Liver (tissue), 9 donors: ENCODE measurements around the gene RSPH4A. TPM values are rescaled to one million over a fixed set of nuclear protein-coding genes. Genes with fewer than 3 reads are reported as not detected.

Experiments
- DNase-seq: peaks from one replicate; pipeline ENCODE4 v3.0.0-alpha.2; 2017; ENCODE audit warnings: low spot score
- H3K27ac ChIP-seq, 2 donors: one replicate each; pipeline ENCODE4 v1.7.0; 2013; ENCODE audit warnings: inconsistent platforms in 2 of 2, low read length in 2 of 2, control low read depth in 1 of 2, low read depth in 1 of 2, mild to moderate bottlenecking in 1 of 2
- H3K27me3 ChIP-seq, 4 donors: one replicate each; pipeline versions ENCODE4 v1.6.1 to v1.7.0; 2013; ENCODE audit warnings: low read length in 3 of 4, inconsistent platforms in 1 of 4, mild to moderate bottlenecking in 1 of 4, moderate library complexity in 1 of 4; ENCODE audit not compliant: control insufficient read depth in 4 of 4, insufficient read depth in 4 of 4
- H3K36me3 ChIP-seq, 4 donors: one replicate each; pipeline versions ENCODE4 v1.6.1 to v1.7.0; 2013; ENCODE audit warnings: low read length in 3 of 4, mild to moderate bottlenecking in 3 of 4, low read depth in 1 of 4, moderate library complexity in 1 of 4; ENCODE audit not compliant: control insufficient read depth in 4 of 4, insufficient read depth in 3 of 4
- H3K4me1 ChIP-seq, 4 donors: one replicate each; pipeline versions ENCODE4 v1.6.1 to v1.7.0; 2013; ENCODE audit warnings: low read length in 3 of 4, mild to moderate bottlenecking in 3 of 4, moderate library complexity in 1 of 4; ENCODE audit not compliant: control insufficient read depth in 4 of 4, insufficient read depth in 4 of 4
- H3K4me3 ChIP-seq, 3 donors: one replicate each; pipeline versions ENCODE4 v1.6.1 to v1.7.0; 2013; ENCODE audit warnings: low read length in 3 of 3, control low read depth in 1 of 3, low read depth in 1 of 3, mild to moderate bottlenecking in 1 of 3
- H3K9ac ChIP-seq, 2 donors: one replicate each; pipeline ENCODE4 v1.7.0; 2013; ENCODE audit warnings: low read length in 2 of 2, mild to moderate bottlenecking in 2 of 2, moderate library complexity in 2 of 2, control low read depth in 1 of 2, low read depth in 1 of 2
- H3K9me3 ChIP-seq, 4 donors: one replicate each; pipeline versions ENCODE4 v1.6.1 to v1.7.0; 2013; ENCODE audit warnings: low read length in 3 of 4; ENCODE audit not compliant: control insufficient read depth in 4 of 4
- CTCF ChIP-seq: fragments of 150-350 bp; IDR thresholded peaks from 2 replicates; pipeline ENCODE4 v1.5.1; 2017; ENCODE audit warnings: improper control_type of control experiment, low read depth, low read length; ENCODE audit not compliant: missing input control
- EGR1 ChIP-seq, 2 donors: IDR thresholded peaks; 2 replicates each; pipeline ENCODE4 v1.6.1; 2016 to 2018; ENCODE audit warnings: antibody characterized with exemption in 2 of 2, low read depth in 2 of 2
- FOXA1 ChIP-seq: IDR thresholded peaks from 2 replicates; pipeline ENCODE4 v1.6.1; 2016; ENCODE audit warnings: antibody characterized with exemption
- FOXA2 ChIP-seq: IDR thresholded peaks from 2 replicates; pipeline ENCODE4 v1.6.1; 2016; ENCODE audit warnings: antibody characterized with exemption
- GABPA ChIP-seq, 2 donors: IDR thresholded peaks in 1 of 2; conservative IDR thresholded peaks in 1 of 2; 2 replicates each; pipeline ENCODE4 v1.6.1; 2016; ENCODE audit warnings: antibody characterized with exemption in 2 of 2, mild to moderate bottlenecking in 1 of 2, moderate library complexity in 1 of 2
- HNF4A ChIP-seq, 2 donors: conservative IDR thresholded peaks; 2 replicates each; pipeline ENCODE4 v1.6.1; 2016; ENCODE audit warnings: antibody characterized with exemption in 2 of 2, mild to moderate bottlenecking in 2 of 2
- HNF4G ChIP-seq: IDR thresholded peaks from 2 replicates; pipeline ENCODE4 v1.6.1; 2016; ENCODE audit warnings: antibody characterized with exemption
- MAX ChIP-seq: IDR thresholded peaks from 2 replicates; pipeline ENCODE4 v1.6.1; 2016; ENCODE audit warnings: antibody characterized with exemption
- NR2F2 ChIP-seq: IDR thresholded peaks from 2 replicates; pipeline ENCODE4 v1.6.1; 2016; ENCODE audit warnings: antibody characterized with exemption
- REST ChIP-seq: IDR thresholded peaks from 2 replicates; pipeline ENCODE4 v1.6.1; 2016; ENCODE audit warnings: antibody characterized with exemption, mild to moderate bottlenecking
- RXRA ChIP-seq, 2 donors: IDR thresholded peaks; 2 replicates each; pipeline ENCODE4 v1.6.1; 2017 to 2018; ENCODE audit warnings: antibody characterized with exemption in 2 of 2, mild to moderate bottlenecking in 1 of 2
- SP1 ChIP-seq: IDR thresholded peaks from 2 replicates; pipeline ENCODE4 v1.6.1; 2018; ENCODE audit warnings: antibody characterized with exemption, mild to moderate bottlenecking
- TAF1 ChIP-seq: conservative IDR thresholded peaks from 2 replicates; pipeline ENCODE4 v1.6.1; 2016; ENCODE audit warnings: antibody characterized with exemption, mild to moderate bottlenecking
- YY1 ChIP-seq: IDR thresholded peaks from 2 replicates; pipeline ENCODE4 v1.6.1; 2016; ENCODE audit warnings: antibody characterized with exemption, mild to moderate bottlenecking
- WGBS: extraction: QIAGEN DNeasy Blood & Tissue Kit; methylation state at CpG from one replicate; pipeline ENCODE4 v1.1.7; 2013; 5-methylcytosine and 5-hydroxymethylcytosine counted together
- polyA plus RNA-seq, 2 donors: library from polyadenylated mRNA; stranded (reverse) in 1 of 2; unstranded in 1 of 2; fragments of 200-250 nt in 1 of 2; fragments of >200 nt in 1 of 2; fragmentation: Nextera tagmentation in 1 of 2; extraction: Ambion mirVana in 1 of 2; gene quantifications; one replicate each; pipeline versions ENCODE4 v1.2.1 to v1.2.3, GENCODE V29; 2013 to 2015
- total RNA-seq, 2 donors: library from RNA; depleted of rRNA; stranded (reverse); fragments of >200 nt; gene quantifications; one replicate each; pipeline ENCODE4 v1.2.3, GENCODE V29; 2014
- TF ChIP-seq, protein P1 (sequence below): IDR thresholded peaks from 2 replicates; pipeline ENCODE4 v1.6.1; 2016; ENCODE audit warnings: antibody characterized with exemption
- TF ChIP-seq, protein P2 (sequence below): IDR thresholded peaks from 2 replicates; pipeline ENCODE4 v1.6.1; 2016; ENCODE audit warnings: antibody characterized with exemption
- donor health status: healthy.
- donor health status: healthy.
- donor health status: healthy.
- donor health status: healthy.
- donor health status: healthy.

RSPH4A gene
- total and polyA plus RNA-seq, 4 donors = 0.06 to 0.50 (median 0.10) TPM; not detected in 1

DNA sequence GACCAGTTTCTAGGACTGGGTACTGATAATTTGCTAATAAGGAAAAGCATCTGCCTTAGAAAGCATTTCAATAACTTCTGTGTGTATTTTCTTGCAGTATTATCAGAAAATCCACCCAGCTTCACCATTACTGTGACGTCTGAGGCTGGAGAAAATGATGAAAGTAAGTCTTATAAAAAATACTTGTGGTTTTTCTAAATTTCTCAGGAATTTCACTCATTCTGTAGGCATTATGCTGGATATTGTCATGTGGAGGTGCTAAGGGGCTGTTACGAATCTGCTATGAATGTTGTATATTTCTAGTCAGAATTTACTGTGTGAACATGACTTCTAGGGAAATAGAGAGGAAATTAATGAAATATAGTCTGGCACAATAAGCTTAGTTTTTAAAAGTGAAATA, 36.1 kb upstream of the RSPH4A start:
- Histone ChIP-seq H3K9ac (no peak overlapping the region), H3K27me3 (no peaks in the 10 kb centered on the region), H3K36me3 (peaks cover 0 to 8% (median 2%) of the 10 kb centered on the region in 4 donors), H3K4me3 (no peak overlapping the region), H3K9me3 (no peaks in the 10 kb centered on the region), H3K27ac (no peak overlapping the region), H3K4me1 (peaks cover 0 to 8% (median 3%) of the 10 kb centered on the region in 4 donors)
- TF ChIP-seq TAF1 (no peak), HNF4A (conservative IDR thresholded peaks at IDR 0.05) (no peak), EGR1 (IDR thresholded peaks at IDR 0.05; ENCODE audit: low read depth in 2 of 2) (no peak), YY1 (no peak), FOXA2 (no peak), RXRA (IDR thresholded peaks at IDR 0.05) (no peak), MAX (no peak)
- TF ChIP-seq, protein P1, sequence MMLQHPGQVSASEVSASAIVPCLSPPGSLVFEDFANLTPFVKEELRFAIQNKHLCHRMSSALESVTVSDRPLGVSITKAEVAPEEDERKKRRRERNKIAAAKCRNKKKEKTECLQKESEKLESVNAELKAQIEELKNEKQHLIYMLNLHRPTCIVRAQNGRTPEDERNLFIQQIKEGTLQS = no peak
- TF ChIP-seq, protein P2, sequence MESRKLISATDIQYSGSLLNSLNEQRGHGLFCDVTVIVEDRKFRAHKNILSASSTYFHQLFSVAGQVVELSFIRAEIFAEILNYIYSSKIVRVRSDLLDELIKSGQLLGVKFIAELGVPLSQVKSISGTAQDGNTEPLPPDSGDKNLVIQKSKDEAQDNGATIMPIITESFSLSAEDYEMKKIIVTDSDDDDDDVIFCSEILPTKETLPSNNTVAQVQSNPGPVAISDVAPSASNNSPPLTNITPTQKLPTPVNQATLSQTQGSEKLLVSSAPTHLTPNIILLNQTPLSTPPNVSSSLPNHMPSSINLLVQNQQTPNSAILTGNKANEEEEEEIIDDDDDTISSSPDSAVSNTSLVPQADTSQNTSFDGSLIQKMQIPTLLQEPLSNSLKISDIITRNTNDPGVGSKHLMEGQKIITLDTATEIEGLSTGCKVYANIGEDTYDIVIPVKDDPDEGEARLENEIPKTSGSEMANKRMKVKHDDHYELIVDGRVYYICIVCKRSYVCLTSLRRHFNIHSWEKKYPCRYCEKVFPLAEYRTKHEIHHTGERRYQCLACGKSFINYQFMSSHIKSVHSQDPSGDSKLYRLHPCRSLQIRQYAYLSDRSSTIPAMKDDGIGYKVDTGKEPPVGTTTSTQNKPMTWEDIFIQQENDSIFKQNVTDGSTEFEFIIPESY = no peak
- no peak for DNase-seq
- WGBS = 91% methylated on average over 2 of the region's 2 CpGs

GRCh38 chr6:116586276-116586675, 30.0 kb upstream of the RSPH4A start:
- TF ChIP-seq EGR1 (IDR thresholded peaks at IDR 0.05; ENCODE audit: low read depth in 2 of 2) (no peak), FOXA1 (no peak), CTCF (no peak), SP1 (no peak), NR2F2 (no peak), GABPA (IDR thresholded peaks at IDR 0.05 in 1 of 2, conservative IDR thresholded peaks at IDR 0.05 in 1 of 2) (no peak), YY1 (no peak), MAX (no peak), HNF4A (conservative IDR thresholded peaks at IDR 0.05) (no peak), REST (no peak), HNF4G (no peak)
- TF ChIP-seq, protein P2 = no peak
- TF ChIP-seq, protein P1 = no peak
- Histone ChIP-seq H3K4me1 (no peaks in the 10 kb centered on the region), H3K36me3 (peaks cover 0 to 27% (median 19%) of the 10 kb centered on the region in 4 donors), H3K9ac (no peak overlapping the region), H3K27me3 (no peaks in the 10 kb centered on the region), H3K27ac (no peak overlapping the region), H3K4me3 (no peak overlapping the region), H3K9me3 (no peaks in the 10 kb centered on the region)
- DNase-seq = no peak
